Gastroesophageal sphincter (tissue), 3 donors: Measurements from ENCODE around the gene MB21D2.

Source experiments
- CTCF ChIP-seq, 4 experiments: fragments of 200-600 bp in 2 of 4; fragments of 450-650 bp in 2 of 4; sonication (generic) in 1 of 4; IDR thresholded peaks; one replicate each; pipeline ENCODE4 v1.5.1; 2017 to 2019; ENCODE audit warnings: antibody characterized with exemption in 4 of 4, mild to moderate bottlenecking in 2 of 4, moderate library complexity in 2 of 4
- POLR2A ChIP-seq, 2 donors: fragments of 450-650 bp; IDR thresholded peaks; one replicate each; pipeline ENCODE4 v1.6.1; 2017; ENCODE audit warnings: antibody characterized with exemption in 2 of 2, mild to moderate bottlenecking in 2 of 2, moderate library complexity in 1 of 2

- no peak for TF ChIP-seq CTCF (IDR thresholded peaks at IDR 0.05)
- no peak for TF ChIP-seq POLR2A (IDR thresholded peaks at IDR 0.05)
Measured at GRCh38 chr3:192923731-192924130, 6.1 kb upstream of the MB21D2 start.
